Hepatocyte (in vitro differentiated cells): ENCODE measurements around the gene TCF7L2. TPM values are rescaled to one million over a fixed set of nuclear protein-coding genes. Genes with fewer than 3 reads are reported as not detected.

Source experiments
- DNase-seq: peaks from one replicate; pipeline ENCODE4 v3.0.0-alpha.2; 2016; ENCODE audit warnings: low spot score
- H2AFZ ChIP-seq: fragments of 200-600 bp; sonication (generic); 2 replicates; pipeline ENCODE4 v1.6.0; 2016; ENCODE audit warnings: antibody characterized with exemption, mild to moderate bottlenecking
- H3K27ac ChIP-seq: fragments of 200-600 bp; sonication (generic); 2 replicates; pipeline ENCODE4 v1.5.1; 2016; ENCODE audit warnings: mild to moderate bottlenecking
- H3K27me3 ChIP-seq: fragments of 200-600 bp; sonication (generic); 2 replicates; pipeline ENCODE4 v1.6.1; 2016
- H3K36me3 ChIP-seq: fragments of 200-600 bp; sonication (generic); replicated peaks from 2 replicates; pipeline ENCODE4 v1.5.1; 2016; ENCODE audit warnings: low read depth; ENCODE audit not compliant: insufficient read depth
- H3K4me1 ChIP-seq: fragments of 200-600 bp; sonication (generic); 2 replicates; pipeline ENCODE4 v1.5.1; 2016; ENCODE audit warnings: mild to moderate bottlenecking, moderate library complexity; ENCODE audit not compliant: insufficient read depth
- H3K4me2 ChIP-seq: fragments of 200-600 bp; sonication (generic); 2 replicates; pipeline ENCODE4 v1.6.0; 2016
- H3K4me3 ChIP-seq: fragments of 200-600 bp; sonication (generic); 2 replicates; pipeline ENCODE4 v1.5.1; 2016; ENCODE audit warnings: mild to moderate bottlenecking
- H3K79me2 ChIP-seq: fragments of 200-600 bp; sonication (generic); 2 replicates; pipeline ENCODE4 v1.6.0; 2017; ENCODE audit warnings: mild to moderate bottlenecking
- H3K9me2 ChIP-seq: fragments of 200-600 bp; sonication (generic); replicated peaks from 2 replicates; pipeline ENCODE4 v1.6.0; 2017; ENCODE audit warnings: mild to moderate bottlenecking; ENCODE audit not compliant: insufficient read depth
- H3K9me3 ChIP-seq: fragments of 200-600 bp; sonication (generic); 2 replicates; pipeline ENCODE4 v1.5.1; 2016; ENCODE audit warnings: low read depth, mild to moderate bottlenecking
- H4K20me1 ChIP-seq: fragments of 200-600 bp; sonication (generic); 2 replicates; pipeline ENCODE4 v1.6.0; 2016; ENCODE audit warnings: mild to moderate bottlenecking; ENCODE audit not compliant: insufficient read depth, poor library complexity, severe bottlenecking
- CTCF ChIP-seq: fragments of 200-600 bp; sonication (generic); IDR thresholded peaks from 2 replicates; pipeline ENCODE4 v1.5.1; 2016; ENCODE audit warnings: antibody characterized with exemption, mild to moderate bottlenecking; ENCODE audit not compliant: poor library complexity
- EZH2 ChIP-seq: fragments of 200-600 bp; sonication (generic); IDR thresholded peaks from 2 replicates; pipeline ENCODE4 v1.6.1; 2016; ENCODE audit warnings: antibody characterized with exemption, mild to moderate bottlenecking, borderline replicate concordance
- EZH2phosphoT487 ChIP-seq: fragments of 200-600 bp; sonication (generic); IDR thresholded peaks from one replicate; pipeline ENCODE4 v1.6.1; 2018; ENCODE audit warnings: antibody characterized with exemption, mild to moderate bottlenecking, low read depth, moderate library complexity; ENCODE audit not compliant: unreplicated experiment, severe bottlenecking
- WGBS: methylation state at CpG from one replicate; pipeline ENCODE4 v1.1.6; 2016; ENCODE audit warnings: low lambda C conversion rate; ENCODE audit errors: missing lambda C conversion rate; 5-methylcytosine and 5-hydroxymethylcytosine counted together
- polyA plus RNA-seq: library from polyadenylated mRNA; unstranded; fragments of >200 nt; fragmentation: Nextera tagmentation; extraction: Ambion mirVana; gene quantifications from 2 replicates; pipeline ENCODE4 v1.2.1, GENCODE V29; 2016
- total RNA-seq: library from RNA; depleted of rRNA; stranded (reverse); fragments of >200 nt; gene quantifications from 2 replicates; pipeline ENCODE4 v1.2.3, GENCODE V29; 2014

TCF7L2 gene
- total and polyA plus RNA-seq, 2 experiments from 2014 or later = 14.8 to 28.8 TPM

DNA sequence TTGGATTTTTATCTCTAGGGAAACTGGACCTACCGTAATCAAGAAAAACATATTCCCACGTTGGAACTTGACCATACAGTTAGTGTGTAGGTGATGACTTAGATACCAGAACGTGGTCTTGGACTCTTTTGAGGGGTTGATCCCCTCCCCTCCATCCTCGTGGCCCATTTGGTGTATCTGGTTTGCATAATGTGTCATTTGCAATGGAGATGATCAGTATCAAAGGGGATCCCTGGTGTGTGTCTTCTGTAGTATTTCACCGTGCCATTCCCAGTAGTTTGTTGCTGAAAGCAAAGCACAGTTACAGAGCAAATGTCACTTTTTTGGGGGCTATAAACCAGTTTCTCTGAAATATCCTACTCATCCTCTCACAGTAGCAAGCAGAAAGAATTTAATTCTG is 217.7 kb downstream of the TCF7L2 start:
- no peaks in the 10 kb centered on the region for H3K4me1 ChIP-seq
- H3K9me2 ChIP-seq = no peaks in the 10 kb centered on the region
- no peak overlapping the region for H3K27ac ChIP-seq
- DNase-seq = no peak
- no peak overlapping the region for H3K4me2 ChIP-seq
- H3K36me3 ChIP-seq = no peaks in the 10 kb centered on the region
- no peaks in the 10 kb centered on the region for H3K27me3 ChIP-seq
- H2AFZ ChIP-seq = no peak overlapping the region
- H3K79me2 ChIP-seq = no peaks in the 10 kb centered on the region
- H3K4me3 ChIP-seq = no peak overlapping the region
- WGBS = 60% methylated on average over 5 of the region's 5 CpGs
- H4K20me1 ChIP-seq = no peaks in the 10 kb centered on the region
- TF ChIP-seq CTCF (no peak), EZH2 (no peak), EZH2phosphoT487 (no peak)
- no peaks in the 10 kb centered on the region for H3K9me3 ChIP-seq

- TF ChIP-seq CTCF (no peak), EZH2phosphoT487 (no peak), EZH2 (no peak)
- no peak overlapping the region for H3K27ac ChIP-seq
- no peaks in the 10 kb centered on the region for H3K4me1 ChIP-seq
- DNase-seq = no peak
- no peak overlapping the region for H3K4me2 ChIP-seq
- H3K9me3 ChIP-seq = no peaks in the 10 kb centered on the region
- H3K9me2 ChIP-seq = no peaks in the 10 kb centered on the region
- no peaks in the 10 kb centered on the region for H3K79me2 ChIP-seq
- H3K36me3 ChIP-seq = no peaks in the 10 kb centered on the region
- H4K20me1 ChIP-seq = no peaks in the 10 kb centered on the region
- no peak overlapping the region for H2AFZ ChIP-seq
- no peak overlapping the region for H3K4me3 ChIP-seq
- no peaks in the 10 kb centered on the region for H3K27me3 ChIP-seq
- WGBS = 76% methylated on average over 6 of the region's 6 CpGs
Observed at GRCh38 chr10:113168584-113168983, 218.5 kb downstream of the TCF7L2 start.

- no peaks in the 10 kb centered on the region for H3K27me3 ChIP-seq
- no peak overlapping the region for H3K4me3 ChIP-seq
- 67% methylated on average over 10 of the region's 10 CpGs for WGBS
- H3K27ac ChIP-seq = no peak overlapping the region
- H3K36me3 ChIP-seq = no peaks in the 10 kb centered on the region
- H3K9me3 ChIP-seq = no peaks in the 10 kb centered on the region
- no peak for DNase-seq
- H4K20me1 ChIP-seq = no peaks in the 10 kb centered on the region
- no peaks in the 10 kb centered on the region for H3K4me1 ChIP-seq
- H2AFZ ChIP-seq = no peak overlapping the region
- H3K9me2 ChIP-seq = no peaks in the 10 kb centered on the region
- TF ChIP-seq EZH2phosphoT487 = no peak
- no peak for TF ChIP-seq EZH2
- TF ChIP-seq CTCF = no peak
- H3K79me2 ChIP-seq = no peaks in the 10 kb centered on the region
- no peak overlapping the region for H3K4me2 ChIP-seq
Observed at GRCh38 chr10:113169111-113169510, 219.1 kb downstream of the TCF7L2 start.

- H3K9me3 ChIP-seq = no peaks in the 10 kb centered on the region
- no peak for TF ChIP-seq EZH2phosphoT487
- TF ChIP-seq EZH2 = no peak
- TF ChIP-seq CTCF = no peak
- H3K27ac ChIP-seq = no peak overlapping the region
- H3K4me1 ChIP-seq = no peaks in the 10 kb centered on the region
- H3K79me2 ChIP-seq = no peaks in the 10 kb centered on the region
- no peak overlapping the region for H3K4me3 ChIP-seq
- no peaks in the 10 kb centered on the region for H3K36me3 ChIP-seq
- WGBS = 89% methylated on average over 14 of the region's 14 CpGs
- no peak overlapping the region for H3K4me2 ChIP-seq
- no peak overlapping the region for H2AFZ ChIP-seq
- no peaks in the 10 kb centered on the region for H4K20me1 ChIP-seq
- H3K9me2 ChIP-seq = no peaks in the 10 kb centered on the region
- no peak for DNase-seq
- H3K27me3 ChIP-seq = no peaks in the 10 kb centered on the region
Observed at GRCh38 chr10:113169853-113170460, 219.9 kb downstream of the TCF7L2 start.
